Mucosa of gallbladder (tissue), 1 donor: ENCODE results near the gene ZBTB7C. TPM values are rescaled to one million over a fixed set of nuclear protein-coding genes. Genes with fewer than 3 reads are reported as not detected.
"Not testable (repeated sequence)": the region's sequence is repeated elsewhere in the genome, so short reads cannot be mapped to it uniquely, and the experiment has no call there.

ENCODE experiments used
- DNase-seq: peaks from one replicate; pipeline ENCODE4 v3.0.0-alpha.2; 2020; ENCODE audit warnings: low spot score
- total RNA-seq: library from RNA; stranded (reverse); gene quantifications from one replicate; pipeline ENCODE4 v1.2.1, GENCODE V29; 2021
- donor health status: DM: no; HTN: no; CAD: no.

The ZBTB7C gene
- total RNA-seq, 1 donor from 2014 or later: 24.1 TPM

DNA sequence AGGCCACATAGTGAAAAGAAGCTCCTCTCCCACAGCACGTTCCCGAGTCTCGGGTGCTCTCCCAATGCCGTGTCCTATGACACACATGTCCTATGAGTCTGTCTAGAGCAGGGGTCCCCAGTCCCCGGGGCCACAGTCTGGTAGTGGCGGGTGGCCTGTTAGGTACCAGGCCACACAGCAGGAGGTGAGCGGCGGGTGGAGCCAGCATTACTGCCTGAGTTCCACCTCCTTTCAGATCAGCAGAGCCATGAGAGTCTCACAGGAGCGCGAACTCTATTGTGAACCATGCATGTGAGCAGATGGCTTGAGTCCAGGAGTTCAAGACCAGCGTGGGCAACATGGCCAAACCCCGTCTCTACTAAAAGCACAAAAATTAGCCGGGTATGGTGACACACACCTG, 112.6 kb downstream of the ZBTB7C start:
- DNase-seq: no peak

GRCh38 chr18:48295586-48296311, 113.4 kb downstream of the ZBTB7C start:
- no peak for DNase-seq

GRCh38 chr18:48294899-48295585, 114.1 kb downstream of the ZBTB7C start:
- DNase-seq: no peak

DNA sequence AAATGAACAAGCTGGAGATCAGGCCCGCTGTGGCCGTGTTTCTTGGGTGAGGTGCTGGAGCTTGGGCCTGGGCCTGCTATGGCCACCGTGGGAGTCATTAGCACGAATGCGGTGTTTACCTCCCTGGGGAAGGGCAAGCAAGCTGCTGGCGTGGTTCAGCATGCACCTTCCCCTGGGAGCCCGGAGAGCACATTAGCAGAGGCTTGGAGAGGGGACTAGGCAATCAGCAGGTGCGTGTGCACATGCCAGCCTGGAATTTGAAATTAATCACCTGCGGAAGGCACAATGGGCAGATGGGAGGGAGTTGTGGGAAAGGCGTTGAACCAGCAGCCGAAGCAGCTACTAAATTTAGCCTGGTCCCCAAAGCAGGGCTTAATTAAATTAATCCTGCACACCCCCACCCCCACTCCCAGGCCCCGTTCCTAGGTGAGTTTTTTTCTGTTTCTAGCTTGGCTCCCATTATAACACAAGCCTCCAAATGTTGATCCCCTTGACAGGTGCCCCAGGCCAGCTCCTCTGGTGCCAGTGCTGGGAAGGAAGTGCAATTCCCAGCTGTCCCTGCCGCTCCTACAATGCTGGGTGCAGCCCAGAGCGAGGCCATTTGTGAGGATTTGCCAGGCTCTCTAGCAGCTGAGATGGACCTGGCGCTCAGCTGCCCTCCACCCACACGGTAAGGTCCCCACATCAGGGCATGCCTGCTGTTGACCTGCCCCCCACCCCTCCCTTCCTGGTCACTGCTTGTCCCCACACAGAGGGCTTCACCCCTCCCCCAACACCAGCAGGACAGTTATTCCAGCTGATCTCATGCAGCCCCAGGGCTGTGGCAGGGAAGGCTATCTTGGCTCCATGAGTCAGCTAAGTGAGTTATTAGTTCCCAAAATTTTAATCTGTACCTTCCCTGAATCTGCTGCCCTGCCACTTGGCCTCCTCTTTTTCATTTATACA, 115.0 kb downstream of the ZBTB7C start:
- no peak for DNase-seq

DNA sequence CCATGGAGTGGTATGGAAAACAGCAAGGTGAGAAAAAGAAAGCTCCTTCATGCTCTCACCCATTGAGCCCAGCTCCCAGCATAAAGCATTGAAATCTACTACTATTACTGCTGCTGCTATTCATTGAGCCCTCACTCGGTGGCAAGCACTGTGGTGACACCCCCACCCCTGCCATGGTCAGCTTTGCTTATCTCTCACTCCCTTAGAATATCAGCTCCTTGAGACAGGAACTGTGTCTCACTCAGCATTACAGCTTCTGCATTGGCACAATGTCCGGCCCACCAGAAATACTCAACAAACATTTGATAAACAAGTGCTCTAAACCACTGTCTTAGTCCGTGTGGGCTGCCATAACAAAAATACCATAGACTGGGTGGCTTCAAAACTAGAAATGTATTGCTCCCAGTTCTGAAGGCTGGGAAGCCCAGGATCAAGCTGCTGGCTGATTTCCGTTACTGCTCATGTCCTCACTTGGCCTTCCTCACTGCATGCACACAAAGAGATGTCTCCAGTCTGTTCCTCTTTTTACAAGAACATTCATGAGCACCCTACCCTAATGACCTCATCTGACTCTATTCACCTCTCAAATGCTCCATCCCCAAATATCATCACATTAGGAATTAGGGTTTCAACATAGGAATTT, 116.3 kb downstream of the ZBTB7C start:
- DNase-seq: no peak

DNA sequence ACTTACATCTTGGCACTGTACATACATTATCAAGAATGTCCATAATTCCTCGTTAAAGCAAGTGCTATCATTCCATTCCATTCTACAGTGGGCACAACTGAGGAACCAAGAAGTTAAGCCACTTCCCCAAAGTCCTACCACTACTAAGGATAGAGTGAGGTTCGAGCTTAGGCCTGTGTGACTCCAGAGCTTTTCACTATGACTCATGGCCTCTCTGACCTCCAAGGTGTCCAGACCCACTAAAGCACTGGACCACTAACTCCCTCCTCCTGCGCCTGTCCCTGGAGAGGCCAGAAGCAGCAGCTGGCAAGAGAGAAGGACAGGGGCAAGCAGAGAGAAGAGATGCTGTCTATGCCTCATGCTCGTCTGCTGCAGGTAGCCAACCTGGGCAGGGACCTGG, 117.0 kb downstream of the ZBTB7C start:
- DNase-seq: no peak

GRCh38 chr18:48290162-48290926, 118.8 kb downstream of the ZBTB7C start:
- DNase-seq: no peak

DNA sequence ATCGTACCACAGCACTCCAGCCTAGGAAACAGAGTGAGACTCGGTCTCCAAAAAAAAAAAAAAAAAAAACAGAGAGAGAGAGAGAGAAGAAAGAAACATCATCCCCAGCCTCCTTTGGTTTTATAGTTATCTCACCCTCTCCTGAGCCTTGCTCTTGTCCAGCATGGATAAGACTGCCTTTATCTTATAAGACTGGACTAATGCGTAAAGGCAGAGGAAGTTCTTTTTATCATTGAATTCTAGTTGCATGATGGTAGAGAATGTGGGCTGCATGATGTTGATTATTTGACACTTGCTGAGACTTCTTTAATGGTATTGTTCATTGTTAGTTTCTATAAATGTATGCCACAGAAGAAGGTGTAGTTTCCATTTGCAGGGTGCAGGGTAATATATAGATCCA, 124.4 kb downstream of the ZBTB7C start:
- no peak for DNase-seq

GRCh38 chr18:48284011-48284410, 125.2 kb downstream of the ZBTB7C start:
- DNase-seq: not testable (repeated sequence)

- DNase-seq: not testable (repeated sequence)
Measured at GRCh38 chr18:48281460-48281859, 127.7 kb downstream of the ZBTB7C start.

DNA sequence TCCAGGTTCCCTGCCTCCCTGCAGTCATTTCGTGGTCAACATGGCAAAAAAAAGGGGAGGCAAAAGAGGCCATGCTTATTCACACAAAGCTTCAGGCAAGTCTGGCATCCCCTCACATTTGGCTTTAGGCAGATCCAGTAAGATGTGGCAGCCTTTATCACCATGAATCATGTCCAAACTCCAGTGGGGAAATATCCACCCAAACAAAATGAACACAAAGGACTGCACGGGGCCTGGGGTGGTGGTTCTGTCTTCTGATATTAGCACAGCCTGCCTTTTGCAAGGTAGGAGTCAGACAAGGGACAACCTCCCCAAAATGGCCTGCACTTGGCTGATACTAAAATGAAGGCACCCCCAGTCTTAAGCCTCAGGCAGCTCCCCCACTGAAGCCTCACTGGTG, 129.9 kb downstream of the ZBTB7C start:
- DNase-seq: peak; percentile 3

- DNase-seq: no peak
Measured at GRCh38 chr18:48278081-48278480, 131.1 kb downstream of the ZBTB7C start.

GRCh38 chr18:48274301-48274700, 134.9 kb downstream of the ZBTB7C start:
- no peak for DNase-seq

DNA sequence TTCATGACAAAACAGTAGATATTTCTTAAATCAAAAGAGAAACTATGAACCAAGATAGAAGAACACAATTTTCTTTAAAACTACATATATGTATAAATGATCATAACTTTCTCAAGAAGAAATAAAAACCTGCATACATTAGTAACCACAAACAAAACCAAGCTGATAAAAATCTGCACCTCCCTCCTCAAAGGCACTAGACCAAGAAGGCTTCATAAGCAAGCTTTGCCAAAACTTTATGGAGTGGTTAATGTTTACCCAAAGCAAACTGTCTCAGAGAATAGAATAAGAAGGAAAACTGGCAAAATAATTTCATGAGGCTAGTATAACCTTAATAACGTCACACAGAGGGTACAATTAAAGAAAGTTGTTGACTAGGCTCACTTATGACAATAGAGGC, 138.3 kb downstream of the ZBTB7C start:
- no peak for DNase-seq

GRCh38 chr18:48265328-48265727, 143.9 kb downstream of the ZBTB7C start:
- no peak for DNase-seq

- DNase-seq: no peak
Measured at GRCh38 chr18:48263914-48264902, 145.0 kb downstream of the ZBTB7C start.

GRCh38 chr18:48263192-48263853, 145.9 kb downstream of the ZBTB7C start:
- no peak for DNase-seq

GRCh38 chr18:48260237-48260636, 148.9 kb downstream of the ZBTB7C start:
- no peak for DNase-seq

DNA sequence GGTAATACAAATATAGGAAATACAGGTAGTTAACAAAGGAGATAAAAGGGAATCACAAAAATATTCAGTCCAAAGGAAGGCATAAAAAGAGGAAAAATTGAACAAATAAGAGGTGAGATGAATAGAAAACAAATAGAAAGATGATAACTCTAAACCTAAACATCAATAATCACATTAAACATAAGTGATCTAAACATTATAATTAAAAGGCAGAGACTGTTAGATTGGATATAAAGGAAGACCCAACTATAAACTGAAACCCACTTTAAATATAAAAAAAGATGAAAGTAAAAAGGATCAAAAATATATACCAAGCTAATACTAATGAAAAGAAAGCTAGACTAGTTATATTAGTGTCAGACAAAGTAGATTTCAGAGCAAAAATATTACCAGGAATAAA, 152.3 kb downstream of the ZBTB7C start:
- no peak for DNase-seq
